NCI-H524 (cell line): ENCODE measurements around the gene PRH2.
A peak's percentile ranks its signal among the peaks of the same experiment; 100 is the strongest.

Experiments used
- DNase-seq, 2 experiments: peaks; one replicate each; lab custom pipeline; 2025; lab: John Stamatoyannopoulos, UW

Gene PRH2

DNA sequence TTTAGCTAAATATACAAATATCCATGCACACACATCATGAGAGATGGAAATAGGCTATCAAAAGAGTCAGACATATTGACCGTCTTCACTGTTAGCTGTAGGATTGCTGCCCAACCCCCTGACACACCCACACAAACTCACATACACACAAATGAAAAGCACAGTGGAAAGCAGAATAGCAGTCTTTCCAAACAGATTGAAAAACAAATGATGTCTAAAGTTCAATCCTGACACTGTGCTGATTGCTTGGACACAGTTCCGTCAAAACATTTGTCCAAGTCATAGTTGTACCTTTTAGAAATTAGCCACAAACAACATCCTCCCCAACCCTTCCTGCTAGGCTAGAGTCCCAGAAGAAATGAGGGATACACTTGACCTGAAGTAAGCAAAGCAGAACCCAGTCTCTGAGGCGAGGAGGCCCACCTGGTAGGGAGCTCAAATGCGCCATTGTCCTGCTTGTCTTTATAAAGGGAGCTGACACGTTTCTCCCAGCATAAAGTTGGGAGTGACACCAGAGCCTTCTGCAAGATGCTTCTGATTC lies at the start of gene PRH2:
TSS of gene PRH2 (plus strand) at position 491 of the 541 bp plus-strand sequence. CDS start at position 529, 38 bp downstream.
- no peak for DNase-seq

DNA sequence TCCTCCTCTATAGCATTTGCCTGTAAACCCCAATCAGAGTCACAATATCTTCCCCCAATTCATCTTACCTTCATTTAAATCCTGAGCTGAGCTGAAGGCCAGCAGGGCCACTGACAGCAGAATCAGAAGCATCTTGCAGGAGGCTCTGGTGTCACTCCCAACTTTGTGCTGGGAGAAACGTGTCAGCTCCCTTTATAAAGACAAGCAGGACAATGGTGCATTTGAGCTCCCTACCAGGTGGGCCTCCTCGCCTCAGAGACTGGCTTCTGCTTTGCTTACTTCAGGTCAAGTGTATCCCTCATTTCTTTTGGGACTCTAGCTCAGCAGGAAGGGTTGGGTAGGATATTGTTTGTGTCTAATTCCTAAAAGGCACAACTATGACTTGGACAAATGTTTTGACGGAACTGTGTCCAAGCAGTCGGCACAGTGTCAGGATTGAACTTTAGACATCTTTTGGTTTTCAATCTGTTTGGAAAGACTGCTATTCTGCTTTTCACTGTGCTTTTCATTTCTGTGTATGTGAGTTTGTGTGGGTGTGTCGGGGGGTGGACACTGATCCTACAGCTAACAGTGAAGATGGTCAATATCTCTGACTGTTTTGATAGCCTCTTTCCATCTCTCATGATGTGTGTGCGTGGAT lies 44.8 kb upstream of the PRH2 start, which contains the start of gene PRH1:
TSS of gene PRH1 (minus strand) at position 170 of the 640 bp plus-strand sequence. CDS start at position 132, 38 bp downstream.
- DNase-seq, result no peak

DNA sequence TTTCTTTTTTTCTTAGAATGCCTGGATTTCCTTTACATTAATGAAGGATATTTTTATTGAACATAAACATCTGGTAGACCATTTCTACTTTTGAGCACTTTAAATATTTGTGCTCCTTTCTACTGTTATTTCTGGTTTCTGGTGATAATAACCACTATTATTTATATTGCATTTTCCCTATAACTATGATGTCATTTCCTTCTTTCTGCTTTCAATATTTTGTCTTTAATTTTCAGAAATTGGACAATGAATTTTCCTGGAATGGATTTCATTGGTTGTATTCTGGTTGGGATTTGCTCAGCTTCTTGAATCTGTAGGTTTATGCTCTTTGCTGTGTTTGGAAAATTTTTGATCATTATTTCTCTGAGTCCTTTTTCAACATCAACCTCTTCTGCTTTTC lies 39.8 kb upstream of the PRH2 start:
- no peak for DNase-seq

DNA sequence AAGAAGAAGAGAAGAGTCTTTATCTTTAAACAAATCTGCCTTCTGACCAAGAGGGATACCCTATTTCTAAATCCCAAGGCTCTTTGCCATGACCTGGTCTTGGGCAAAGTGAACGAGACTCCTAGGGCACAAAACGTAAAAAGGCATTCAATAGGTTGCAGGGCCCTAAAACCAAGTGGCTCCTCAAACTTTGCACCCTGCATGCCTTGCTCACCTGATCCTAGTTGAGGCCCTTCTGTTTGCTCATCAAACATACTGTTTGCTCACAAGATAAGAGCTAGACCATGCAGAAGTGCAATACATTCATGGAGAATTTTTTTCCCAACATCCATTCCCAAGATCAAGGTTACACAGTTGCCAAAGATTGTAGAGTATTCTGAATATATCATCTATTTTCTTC lies 37.1 kb upstream of the PRH2 start:
- DNase-seq, result no peak

DNA sequence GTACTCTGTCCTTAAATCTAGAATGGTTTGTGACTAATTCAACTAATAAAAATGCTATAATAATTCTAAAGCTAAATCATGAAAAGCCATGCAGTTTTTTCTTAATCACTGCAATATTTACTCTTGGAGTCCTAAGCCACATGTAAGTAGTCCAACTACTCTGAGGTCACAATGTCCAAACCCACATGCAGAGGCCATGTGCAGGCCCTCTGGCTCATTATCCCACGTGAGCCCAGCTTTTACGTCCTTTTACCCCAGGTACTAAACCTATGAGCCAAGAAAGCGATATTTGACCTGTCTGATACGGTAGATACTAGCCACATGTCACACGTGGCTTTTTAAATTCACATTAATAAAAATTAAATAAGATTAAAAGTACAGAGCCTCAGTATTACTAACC lies 32.2 kb upstream of the PRH2 start:
- no peak for DNase-seq

DNA sequence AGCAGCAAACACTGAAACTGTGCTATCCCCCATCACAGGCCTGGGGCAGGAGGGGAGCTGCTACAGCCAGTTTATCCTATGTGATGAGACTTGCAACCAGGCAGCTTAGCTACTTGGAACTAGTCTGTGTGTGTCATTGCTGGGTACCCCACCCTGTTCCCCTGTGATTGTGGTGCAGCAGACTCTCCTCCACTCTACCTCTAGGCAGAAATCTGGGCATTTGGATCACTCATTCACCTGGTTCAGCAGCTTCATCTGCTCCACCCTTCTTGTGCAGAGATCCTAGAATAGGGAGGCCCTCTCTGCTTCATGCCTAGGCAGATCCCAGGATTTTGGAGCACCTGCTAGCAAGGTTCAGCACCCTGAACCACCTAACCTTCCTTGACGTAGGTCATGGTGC lies 28.5 kb upstream of the PRH2 start:
- no peak for DNase-seq

DNA sequence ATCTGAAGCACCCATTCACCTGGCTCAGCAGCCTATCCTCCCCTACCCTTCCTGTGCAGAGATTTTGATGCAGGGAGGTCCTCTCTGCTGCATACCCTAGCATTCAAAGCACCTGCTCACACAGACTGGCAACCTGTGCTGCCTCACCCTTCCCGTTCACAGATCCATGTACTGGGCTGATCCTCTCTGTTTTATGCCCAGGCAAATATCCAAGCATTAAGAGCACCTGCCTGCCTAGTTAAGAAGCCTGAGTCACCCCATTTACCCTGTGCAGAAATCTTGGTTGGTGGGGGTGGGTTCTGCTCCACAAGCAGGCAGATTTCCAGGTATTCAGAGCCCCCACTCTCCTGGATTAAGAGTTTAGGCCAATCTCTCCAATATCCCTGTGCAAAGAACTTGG lies 28.1 kb upstream of the PRH2 start:
- DNase-seq, result no peak

DNA sequence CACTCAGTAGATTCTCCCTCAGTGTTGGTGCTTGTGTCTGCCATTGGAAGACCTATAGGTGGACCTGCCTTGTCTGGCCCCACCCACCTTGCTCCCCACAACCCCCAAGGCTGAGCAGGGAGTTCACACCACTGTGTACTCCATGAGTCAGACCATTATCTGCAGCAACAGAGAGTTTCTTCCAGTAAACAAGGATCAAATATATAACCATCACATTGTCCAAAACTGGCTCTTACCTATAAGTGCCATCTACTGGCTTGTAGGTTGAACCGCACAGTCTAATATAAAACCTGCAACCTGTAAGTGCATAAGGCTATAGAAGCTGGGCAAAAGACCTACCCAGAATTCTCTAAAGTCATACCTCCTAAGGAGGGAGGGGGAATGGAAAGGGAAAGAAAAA lies 27.6 kb upstream of the PRH2 start:
- DNase-seq, result no peak

DNA sequence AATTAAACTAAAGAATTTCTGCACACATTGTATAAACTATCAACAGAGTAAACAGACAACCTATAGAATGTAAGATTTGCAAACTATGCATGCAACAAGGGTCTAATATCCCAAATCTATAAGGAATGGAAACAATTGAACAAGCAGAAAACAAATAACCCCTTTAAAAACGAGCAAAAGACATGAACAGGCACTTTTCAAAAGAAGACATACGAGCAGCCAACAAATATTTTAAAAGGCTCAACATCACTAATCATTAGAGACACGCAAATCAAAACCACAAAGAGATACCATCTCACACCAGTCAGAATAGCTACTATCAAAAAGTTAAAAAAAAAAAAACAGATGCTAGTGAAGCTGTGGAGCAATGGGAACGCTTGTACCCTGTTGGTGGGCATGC lies 24.4 kb upstream of the PRH2 start:
- DNase-seq, result no peak

DNA sequence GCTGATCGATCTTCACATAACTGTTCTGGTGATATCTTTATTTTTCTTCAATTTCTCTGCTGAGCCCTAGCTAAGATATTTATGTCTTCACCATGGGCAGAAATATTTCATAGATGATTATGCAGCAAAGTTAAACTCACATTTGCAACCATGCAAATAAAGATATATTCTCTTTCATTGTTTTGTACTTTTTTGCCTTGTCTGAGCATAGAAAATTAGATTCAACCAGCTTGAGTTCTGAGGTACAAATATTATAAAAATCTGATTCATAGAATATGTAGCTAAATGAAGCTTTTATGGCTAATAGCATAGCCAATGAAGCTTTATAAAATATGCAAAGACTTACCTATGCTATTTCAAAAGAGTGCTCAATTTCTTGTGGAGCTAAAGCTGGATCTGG lies 19.6 kb upstream of the PRH2 start, which contains the start of gene TAS2R13:
TSS of gene TAS2R13 (minus strand) at position 101 of the 400 bp plus-strand sequence. CDS start 264 bp downstream, outside the sequence.
- DNase-seq, result no peak

DNA sequence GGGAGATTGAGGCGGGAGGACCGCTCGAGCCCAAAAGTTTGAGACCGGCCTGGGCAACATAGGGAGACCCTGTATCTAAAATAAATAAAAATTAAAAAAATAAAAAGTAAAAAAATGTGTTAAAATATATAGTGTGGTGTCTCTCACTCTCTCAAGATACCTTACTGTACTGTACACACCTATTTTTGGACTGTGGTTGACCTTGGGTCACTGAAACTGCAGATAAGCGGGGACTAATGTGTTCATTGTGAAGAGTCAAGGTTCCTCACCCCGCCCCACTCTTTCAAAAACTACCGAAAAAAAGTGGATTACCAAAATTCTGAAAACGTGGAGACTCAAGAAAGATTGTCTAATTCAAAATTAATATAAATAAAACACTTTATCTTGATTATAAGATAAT lies 18.7 kb upstream of the PRH2 start:
- no peak for DNase-seq

DNA sequence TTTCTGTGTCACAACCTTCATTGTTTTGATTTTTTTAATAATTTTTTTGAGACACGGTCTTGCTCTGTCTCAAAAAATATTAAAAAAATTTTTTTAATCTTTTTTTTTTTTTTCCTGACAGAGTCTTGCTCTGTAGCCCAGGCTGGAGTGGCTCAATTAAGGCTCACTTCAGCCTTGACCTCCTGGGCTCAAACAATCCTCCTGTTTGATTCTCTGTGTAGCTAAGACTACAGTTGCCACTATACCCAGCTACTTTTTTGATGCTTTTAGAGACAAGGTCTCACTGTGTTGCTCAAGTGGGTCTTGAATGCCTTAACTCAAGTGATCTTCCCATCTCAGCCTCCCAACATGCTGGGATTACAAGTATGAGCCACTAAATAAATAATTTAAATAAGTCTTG lies 9.2 kb upstream of the PRH2 start:
- no peak for DNase-seq

DNA sequence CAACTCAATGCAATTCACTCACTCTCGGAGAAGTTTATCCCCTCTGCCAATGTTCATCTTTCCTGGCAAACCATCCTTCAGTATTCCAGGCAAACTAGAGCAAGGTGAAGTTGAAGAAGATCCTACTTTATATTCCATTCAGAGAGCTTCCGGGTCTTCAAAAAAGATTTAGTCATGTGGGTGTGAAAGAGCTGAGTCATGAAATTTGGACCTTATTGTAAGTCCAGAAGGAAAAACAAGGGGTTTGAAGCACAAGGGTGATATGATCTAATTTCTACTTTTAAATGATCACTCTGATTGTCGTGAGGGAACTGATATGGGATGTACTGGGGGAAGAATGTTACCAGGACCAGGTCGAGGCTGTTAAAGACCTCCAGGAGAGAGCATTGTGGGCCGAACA lies 2.8 kb upstream of the PRH2 start:
- DNase-seq, result no peak

DNA sequence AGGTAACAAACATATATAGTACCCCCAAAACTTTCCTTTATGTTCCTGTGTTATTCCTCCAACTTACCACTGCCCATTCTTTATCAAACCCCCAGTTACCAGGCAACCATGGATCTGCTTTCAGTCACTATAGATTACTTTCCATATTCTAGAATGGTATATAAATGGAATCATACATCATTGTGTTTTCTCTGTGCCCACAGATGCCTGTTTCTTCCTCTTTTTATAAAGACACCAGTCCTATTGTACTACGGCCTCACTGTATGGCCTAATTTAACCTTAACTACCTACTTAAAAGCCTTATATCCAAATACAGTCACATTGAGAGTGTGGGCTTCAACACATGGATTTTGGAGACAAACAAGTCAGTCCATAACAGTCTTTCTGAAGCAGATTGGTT lies 7.5 kb downstream of the PRH2 start:
- no peak for DNase-seq

DNA sequence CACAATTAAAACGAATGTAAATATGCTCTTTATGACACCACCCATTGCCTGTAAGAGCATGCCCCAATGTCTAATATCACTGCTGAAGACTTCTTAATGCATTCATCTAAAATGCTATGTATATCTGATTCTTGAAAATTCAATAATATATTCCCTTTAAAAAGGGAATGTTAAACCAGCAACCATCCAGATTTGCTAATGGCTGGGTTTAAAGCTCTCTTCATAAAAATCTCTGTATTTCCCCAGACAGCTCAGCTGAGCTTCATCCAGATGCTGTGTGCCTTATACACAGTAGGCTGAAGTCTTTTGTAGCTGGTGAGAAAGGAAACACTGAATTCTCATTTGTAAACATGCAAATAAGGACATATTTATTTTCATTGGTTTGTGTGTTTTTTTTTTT lies 10.1 kb downstream of the PRH2 start, which contains the start of gene TAS2R14:
TSS of gene TAS2R14 (minus strand) at position 101 of the 400 bp plus-strand sequence. CDS start at position 45, 56 bp downstream.
- no peak for DNase-seq

DNA sequence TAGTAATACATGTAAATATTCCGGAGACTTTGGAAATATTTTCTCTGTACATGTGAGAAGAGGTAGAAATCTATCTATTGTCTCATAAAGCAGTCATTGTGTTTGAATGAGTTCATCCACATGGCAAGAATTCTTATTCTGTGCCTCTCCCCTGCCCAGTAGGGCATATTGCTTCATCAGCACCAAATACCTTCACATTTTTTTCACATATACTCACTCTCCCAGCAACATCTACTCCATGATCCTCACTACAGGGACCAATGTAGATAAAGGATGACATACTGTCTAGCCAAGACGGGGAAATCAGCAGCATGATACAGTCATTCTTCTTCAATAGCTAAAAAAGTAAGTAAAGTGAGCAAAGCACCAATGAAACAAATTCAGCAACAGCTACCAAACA lies 11.4 kb downstream of the PRH2 start:
- DNase-seq, result no peak

DNA sequence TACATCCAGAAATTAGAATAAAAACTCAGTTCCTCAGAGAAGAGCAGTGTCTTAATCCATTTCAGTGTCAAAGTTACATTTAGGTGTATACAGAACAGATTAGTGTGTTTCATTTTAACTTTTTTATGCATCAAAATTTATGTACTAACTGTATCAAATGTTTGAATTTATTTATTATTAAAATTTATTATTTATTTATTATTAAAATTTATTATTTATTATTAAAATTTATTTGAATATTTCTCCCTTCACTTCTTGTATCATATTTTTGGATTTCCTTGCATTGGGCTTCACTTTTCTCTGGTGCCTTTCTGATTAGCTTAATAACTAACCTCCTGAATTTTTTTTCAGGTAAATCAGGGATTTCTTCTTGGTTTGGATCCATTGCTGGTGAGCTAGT lies 12.3 kb downstream of the PRH2 start:
- DNase-seq, result no peak

DNA sequence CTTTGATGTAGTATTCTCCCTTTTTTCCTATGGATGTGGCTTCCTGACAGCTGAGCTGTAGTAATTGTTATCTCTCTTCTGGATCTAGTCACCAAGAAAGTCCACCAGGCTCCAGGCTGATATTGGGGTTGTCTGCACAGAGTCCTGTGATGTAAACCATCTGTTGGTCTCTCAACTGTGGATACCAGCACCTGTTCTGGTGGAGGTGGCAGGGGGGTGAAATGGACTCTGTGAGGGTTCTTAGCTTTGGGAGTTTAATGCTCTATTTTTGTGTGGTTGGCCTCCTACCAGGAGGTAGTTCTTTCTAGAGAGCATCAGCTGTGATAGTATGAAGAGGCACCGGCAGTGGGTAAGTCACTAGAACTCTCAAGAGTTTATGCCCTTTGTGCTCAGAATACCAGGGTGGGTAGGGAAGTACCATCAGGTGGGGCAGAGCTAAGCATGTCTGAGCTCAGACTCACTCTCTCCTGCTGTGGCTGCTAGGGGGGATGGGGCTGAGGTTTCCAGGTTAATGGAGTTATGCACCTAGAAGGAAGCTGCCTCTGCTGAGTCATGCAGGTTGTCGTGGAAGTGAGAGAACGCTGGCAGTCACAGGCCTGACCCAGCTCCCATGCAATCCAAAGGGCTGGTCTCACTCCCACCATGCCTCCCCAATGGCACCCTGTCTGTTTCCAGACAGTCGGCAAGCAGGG lies 13.0 kb downstream of the PRH2 start:
- DNase-seq, result peak in 1 of 2 experiments; percentile 6

DNA sequence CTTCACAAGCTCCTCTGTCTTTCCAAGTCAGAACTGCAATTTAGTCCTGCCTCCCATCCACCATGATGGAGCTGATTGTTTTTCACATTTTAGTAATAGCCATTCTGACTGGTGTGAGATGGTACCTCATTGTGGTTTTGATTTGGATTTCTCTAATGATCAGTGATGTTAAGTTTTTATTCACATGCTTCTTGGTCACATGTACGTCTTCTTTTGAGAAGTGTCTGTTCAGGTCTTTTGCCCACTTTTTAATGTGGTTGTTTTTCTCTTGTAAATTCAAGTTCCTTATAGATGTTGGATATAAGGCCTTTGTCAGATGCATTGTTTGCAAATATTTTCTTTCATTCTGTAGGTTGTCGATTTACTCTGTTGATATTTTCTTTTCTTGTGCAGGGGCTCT lies 14.1 kb downstream of the PRH2 start:
- DNase-seq, result no peak

DNA sequence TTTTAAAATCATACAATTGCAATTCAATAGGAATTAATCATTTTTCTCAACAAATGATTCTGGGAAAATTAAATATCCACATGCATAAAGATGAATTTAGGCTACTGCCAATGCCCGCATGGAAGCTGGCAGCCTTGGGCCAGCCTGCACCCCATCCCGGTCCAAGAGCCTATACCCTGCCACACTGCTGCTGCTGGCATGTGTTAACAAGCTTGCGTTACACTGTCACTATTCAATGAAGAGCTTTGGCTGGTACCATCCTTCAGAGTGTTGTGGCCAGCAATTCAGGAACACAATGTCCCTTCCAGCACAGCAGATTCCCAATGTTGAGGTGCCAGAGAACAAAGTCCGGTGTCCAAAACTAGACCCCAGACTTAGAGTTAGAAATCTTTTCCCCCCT lies 23.6 kb downstream of the PRH2 start:
- no peak for DNase-seq

DNA sequence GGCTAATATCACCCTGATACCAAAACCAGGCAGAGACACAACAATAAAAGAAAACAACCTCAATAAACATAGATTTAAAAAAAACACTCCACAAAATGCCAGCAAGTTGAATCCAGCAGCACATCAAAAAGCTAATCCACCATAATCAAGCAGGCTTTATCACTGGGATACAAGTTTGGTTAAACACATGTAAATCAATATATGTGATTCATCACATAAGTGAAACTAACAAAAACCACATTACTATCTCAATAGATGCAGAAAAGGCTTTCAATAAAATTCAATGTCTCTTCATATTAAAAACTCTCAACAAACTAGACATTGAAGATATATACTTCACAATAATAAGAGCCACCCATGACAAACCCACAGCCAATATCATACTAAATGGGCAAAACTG lies 27.0 kb downstream of the PRH2 start:
- no peak for DNase-seq

DNA sequence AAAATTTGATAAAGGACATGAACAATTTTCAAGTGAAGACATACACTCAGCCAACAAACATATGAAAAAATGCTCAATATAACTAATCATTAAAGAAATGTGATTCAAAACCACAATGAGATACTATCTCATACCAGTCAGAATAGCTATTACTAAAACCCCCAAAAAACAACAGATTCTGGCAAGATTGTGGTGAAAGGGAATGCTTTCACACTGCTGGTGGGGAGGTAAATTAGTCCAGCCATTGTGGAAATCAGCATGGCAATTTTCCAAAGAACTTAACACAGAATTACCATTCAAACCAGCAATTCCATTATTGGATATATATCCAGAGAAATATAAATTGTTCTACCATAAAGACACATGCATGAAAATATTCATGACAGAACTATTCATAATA lies 28.7 kb downstream of the PRH2 start:
- no peak for DNase-seq

DNA sequence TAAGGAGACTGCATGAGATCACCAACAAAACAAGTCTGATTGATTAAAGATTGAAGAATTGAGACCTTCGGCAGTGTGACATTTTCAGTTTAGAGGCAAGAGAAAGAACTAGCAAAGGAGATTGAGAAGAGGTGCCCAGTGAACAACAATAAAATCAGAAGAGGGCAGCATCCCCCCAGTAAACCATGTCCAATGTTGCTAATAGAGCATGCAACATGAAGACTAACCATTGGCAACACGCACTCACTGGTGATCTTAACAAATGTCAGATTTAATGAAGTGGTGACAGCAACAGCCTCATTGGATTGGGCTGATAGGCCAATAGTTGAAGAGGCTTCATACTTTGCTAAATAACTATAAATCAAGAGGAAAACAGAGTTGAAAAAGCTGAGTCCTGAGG lies 30.8 kb downstream of the PRH2 start:
- DNase-seq, result no peak
